Measurements from ENCODE around the gene CNOT6L. TPM values are rescaled to one million over a fixed set of nuclear protein-coding genes. Genes with fewer than 3 reads are reported as not detected.

The CNOT6L gene
- total RNA-seq, 4 donors from 2014 or later: 17.4 to 25.3 (median 21.7) TPM

DNA sequence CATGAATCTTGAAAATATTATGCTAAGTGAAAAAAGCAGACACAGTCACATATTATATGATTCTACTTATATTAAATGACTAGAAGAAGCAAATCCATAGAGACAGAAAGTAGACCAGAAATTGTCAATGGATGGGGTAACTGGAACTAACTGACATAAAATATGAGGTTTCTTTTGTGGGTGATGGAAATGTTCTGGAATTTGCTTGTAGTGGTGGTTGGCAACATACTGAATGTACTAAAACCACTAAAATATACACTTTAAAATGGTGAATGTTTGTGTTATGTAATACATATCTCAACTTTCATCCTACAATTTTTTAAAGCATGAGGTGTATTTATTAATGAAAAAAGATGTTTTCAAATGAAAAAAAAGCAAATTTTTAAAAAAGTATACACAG is 14.7 kb downstream of the CNOT6L start:
- peaks cover 19 to 55% (median 49%) of the 10 kb centered on the region in 4 donors for H3K4me1 ChIP-seq
- H3K27ac ChIP-seq (replicated peaks in 1 of 4): no peak overlapping the region
- DNase-seq (ENCODE audit: extremely low spot score): no peak
- no peaks in the 10 kb centered on the region for H3K36me3 ChIP-seq
- H3K27me3 ChIP-seq: no peaks in the 10 kb centered on the region
- no peak overlapping the region for H3K4me3 ChIP-seq
- H3K9me3 ChIP-seq: no peaks in the 10 kb centered on the region
- intact Hi-C loops (cut with DNase I): no loop called here
- TF ChIP-seq POLR2AphosphoS5 (IDR thresholded peaks at IDR 0.05) (no peak), POLR2A (IDR thresholded peaks at IDR 0.05; ENCODE audit: low read depth) (no peak), EP300 (IDR thresholded peaks at IDR 0.05) (no peak)
- TF ChIP-seq, protein P1, sequence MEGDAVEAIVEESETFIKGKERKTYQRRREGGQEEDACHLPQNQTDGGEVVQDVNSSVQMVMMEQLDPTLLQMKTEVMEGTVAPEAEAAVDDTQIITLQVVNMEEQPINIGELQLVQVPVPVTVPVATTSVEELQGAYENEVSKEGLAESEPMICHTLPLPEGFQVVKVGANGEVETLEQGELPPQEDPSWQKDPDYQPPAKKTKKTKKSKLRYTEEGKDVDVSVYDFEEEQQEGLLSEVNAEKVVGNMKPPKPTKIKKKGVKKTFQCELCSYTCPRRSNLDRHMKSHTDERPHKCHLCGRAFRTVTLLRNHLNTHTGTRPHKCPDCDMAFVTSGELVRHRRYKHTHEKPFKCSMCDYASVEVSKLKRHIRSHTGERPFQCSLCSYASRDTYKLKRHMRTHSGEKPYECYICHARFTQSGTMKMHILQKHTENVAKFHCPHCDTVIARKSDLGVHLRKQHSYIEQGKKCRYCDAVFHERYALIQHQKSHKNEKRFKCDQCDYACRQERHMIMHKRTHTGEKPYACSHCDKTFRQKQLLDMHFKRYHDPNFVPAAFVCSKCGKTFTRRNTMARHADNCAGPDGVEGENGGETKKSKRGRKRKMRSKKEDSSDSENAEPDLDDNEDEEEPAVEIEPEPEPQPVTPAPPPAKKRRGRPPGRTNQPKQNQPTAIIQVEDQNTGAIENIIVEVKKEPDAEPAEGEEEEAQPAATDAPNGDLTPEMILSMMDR (IDR thresholded peaks at IDR 0.05): no peak

DNA sequence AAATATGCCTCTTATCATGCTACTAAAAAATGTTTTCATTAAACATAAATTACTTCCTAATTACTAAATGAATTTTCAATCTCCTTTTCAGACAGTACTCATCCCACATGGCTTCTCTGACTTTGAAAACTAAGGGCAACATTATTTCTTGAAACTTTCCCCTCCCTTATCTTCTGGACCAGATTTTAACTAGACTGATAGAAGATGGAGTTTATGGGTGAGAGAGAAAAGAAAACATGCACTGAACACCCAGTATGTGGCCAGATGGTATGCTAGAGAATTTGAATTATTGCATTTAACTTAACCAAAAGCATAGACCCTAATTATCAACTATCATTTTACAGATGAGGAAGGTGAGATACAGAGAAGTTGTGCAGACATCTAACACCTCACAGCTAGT is 16.8 kb downstream of the CNOT6L start:
- DNase-seq (ENCODE audit: extremely low spot score): no peak
- TF ChIP-seq POLR2AphosphoS5 (IDR thresholded peaks at IDR 0.05): no peak
- no peak for TF ChIP-seq EP300 (IDR thresholded peaks at IDR 0.05)
- TF ChIP-seq, protein P1 (IDR thresholded peaks at IDR 0.05): no peak
- no peak for TF ChIP-seq POLR2A (IDR thresholded peaks at IDR 0.05; ENCODE audit: low read depth)

DNA sequence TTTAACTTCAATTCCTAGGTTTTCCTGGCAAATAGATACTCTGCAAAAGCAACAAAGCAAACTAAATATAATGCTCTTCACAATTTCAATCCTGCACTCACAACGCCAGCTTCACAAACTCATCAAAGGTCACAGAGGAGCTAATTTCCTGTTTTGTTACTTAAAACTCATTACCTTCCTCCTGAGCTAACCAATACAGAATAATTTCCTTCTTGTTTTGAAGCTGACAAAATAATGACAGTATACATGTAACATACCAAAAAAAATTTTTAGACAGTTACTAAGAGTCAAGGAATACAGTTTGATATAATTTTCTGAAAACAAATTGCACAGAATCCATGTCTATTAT is 17.9 kb downstream of the CNOT6L start:
- 70% methylated on average over 1 of the region's 1 CpG for WGBS

More for the DNA sequence above, 16.8 kb downstream of the CNOT6L start:
- no peaks in the 10 kb centered on the region for H3K9me3 ChIP-seq
- no peaks in the 10 kb centered on the region for H3K36me3 ChIP-seq
- H3K4me1 ChIP-seq: peaks cover 25 to 62% (median 58%) of the 10 kb centered on the region in 4 donors
- H3K27me3 ChIP-seq: no peaks in the 10 kb centered on the region
- no peak overlapping the region for H3K4me3 ChIP-seq
- intact Hi-C loops (cut with DNase I): no loop called here
- H3K27ac ChIP-seq (replicated peaks in 1 of 4): no peak overlapping the region

DNA sequence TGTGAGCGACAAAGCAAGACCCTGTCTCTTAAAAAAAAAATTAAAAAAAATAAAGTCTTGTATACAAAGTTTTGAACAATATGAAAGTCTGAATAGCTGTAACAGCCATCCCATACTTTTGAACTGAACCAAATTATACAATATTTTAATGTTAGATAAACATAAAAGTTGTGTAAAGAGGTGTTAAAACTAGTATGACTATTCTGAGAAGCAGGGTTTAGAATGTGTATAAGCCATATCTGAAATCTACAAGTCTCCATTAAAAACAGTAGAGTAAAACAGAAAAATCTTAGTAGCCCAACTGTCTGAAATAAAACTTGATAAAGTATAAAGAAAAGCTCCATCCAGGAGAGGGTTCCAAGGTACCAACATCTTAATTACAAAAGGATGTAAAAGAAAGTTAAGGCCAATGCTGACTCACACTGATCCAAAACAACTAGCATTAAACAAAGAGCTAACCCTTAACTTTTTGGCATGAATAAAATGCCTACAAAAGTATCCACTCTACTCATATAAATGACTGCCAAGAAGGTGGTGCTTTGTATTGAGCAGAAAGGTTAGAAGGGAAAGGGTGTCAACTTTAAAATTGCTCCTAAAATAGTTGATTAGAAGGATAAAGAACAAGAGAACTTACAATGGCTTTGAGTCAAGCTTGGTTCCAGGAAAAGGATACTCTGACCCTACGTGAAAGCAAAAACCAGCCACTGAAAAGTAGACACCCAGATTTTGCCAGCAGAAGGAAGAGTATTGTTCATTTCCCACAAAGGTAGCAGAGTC is 18.5 kb downstream of the CNOT6L start:
- 48% methylated on average over 2 of the region's 2 CpGs for WGBS
- intact Hi-C loops (cut with DNase I): no loop called here
- Histone ChIP-seq H3K4me3 (no peak overlapping the region), H3K27ac (replicated peaks in 1 of 4) (peak overlapping the region; percentile 1 to 52 (median 33)), H3K4me1 (peaks cover 33 to 64% (median 59%) of the 10 kb centered on the region in 4 donors), H3K9me3 (no peaks in the 10 kb centered on the region), H3K36me3 (no peaks in the 10 kb centered on the region), H3K27me3 (no peaks in the 10 kb centered on the region)
- TF ChIP-seq POLR2A (IDR thresholded peaks at IDR 0.05; ENCODE audit: low read depth): no peak
- no peak for DNase-seq (ENCODE audit: extremely low spot score)

More for the DNA sequence above, 17.9 kb downstream of the CNOT6L start:
- peak overlapping the region in 3 of 4 donors; percentile 16 to 52 (median 50) for H3K27ac ChIP-seq (replicated peaks in 1 of 4)
- peaks cover 33 to 64% (median 59%) of the 10 kb centered on the region in 4 donors for H3K4me1 ChIP-seq
- intact Hi-C loops (cut with DNase I): no loop called here
- H3K27me3 ChIP-seq: no peaks in the 10 kb centered on the region
- TF ChIP-seq EP300 (IDR thresholded peaks at IDR 0.05) (no peak), POLR2A (IDR thresholded peaks at IDR 0.05; ENCODE audit: low read depth) (no peak), POLR2AphosphoS5 (IDR thresholded peaks at IDR 0.05) (no peak)
- TF ChIP-seq, protein P1 (IDR thresholded peaks at IDR 0.05): no peak
- no peaks in the 10 kb centered on the region for H3K9me3 ChIP-seq
- DNase-seq (ENCODE audit: extremely low spot score): no peak
- H3K36me3 ChIP-seq: no peaks in the 10 kb centered on the region
- H3K4me3 ChIP-seq: no peak overlapping the region

DNA sequence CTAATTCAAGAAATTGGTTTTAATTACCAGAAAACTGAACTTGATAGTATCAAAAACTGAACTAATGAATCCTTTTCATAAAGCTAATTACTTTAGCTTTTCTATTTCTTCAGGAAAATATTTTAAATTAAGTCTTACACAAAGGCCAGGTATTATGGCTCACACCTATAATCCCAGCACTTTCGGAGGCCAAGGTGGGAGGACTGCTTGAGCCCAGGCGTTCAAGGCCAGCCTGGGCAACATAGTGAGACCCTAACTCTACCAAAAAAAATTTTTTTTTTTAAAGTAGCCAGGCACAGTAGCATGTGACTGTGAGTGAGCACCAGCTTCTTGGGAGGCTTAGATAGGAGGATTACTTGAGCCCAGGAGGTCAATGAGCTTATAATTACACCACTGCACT is 19.1 kb downstream of the CNOT6L start:
- 97% methylated on average over 2 of the region's 2 CpGs for WGBS
- intact Hi-C loops (cut with DNase I): no loop called here
- peaks cover 33 to 64% (median 59%) of the 10 kb centered on the region in 4 donors for H3K4me1 ChIP-seq
- no peak for TF ChIP-seq EP300 (IDR thresholded peaks at IDR 0.05)
- no peak for TF ChIP-seq POLR2AphosphoS5 (IDR thresholded peaks at IDR 0.05)
- no peaks in the 10 kb centered on the region for H3K27me3 ChIP-seq
- H3K27ac ChIP-seq (replicated peaks in 1 of 4): peak overlapping the region; percentile 1 to 52 (median 33)
- H3K4me3 ChIP-seq: no peak overlapping the region
- H3K9me3 ChIP-seq: no peaks in the 10 kb centered on the region
- DNase-seq (ENCODE audit: extremely low spot score): no peak
- no peaks in the 10 kb centered on the region for H3K36me3 ChIP-seq

Data from esophagus muscularis mucosa (tissue), 4 donors.